DMS 273 treated with DMSO at 0.1 percent for 48 hours (cell line): ENCODE measurements around the gene GRIA4.

Experiments
- DNase-seq: peaks from one replicate; lab custom pipeline; 2025; lab: John Stamatoyannopoulos, UW

Gene GRIA4

DNA sequence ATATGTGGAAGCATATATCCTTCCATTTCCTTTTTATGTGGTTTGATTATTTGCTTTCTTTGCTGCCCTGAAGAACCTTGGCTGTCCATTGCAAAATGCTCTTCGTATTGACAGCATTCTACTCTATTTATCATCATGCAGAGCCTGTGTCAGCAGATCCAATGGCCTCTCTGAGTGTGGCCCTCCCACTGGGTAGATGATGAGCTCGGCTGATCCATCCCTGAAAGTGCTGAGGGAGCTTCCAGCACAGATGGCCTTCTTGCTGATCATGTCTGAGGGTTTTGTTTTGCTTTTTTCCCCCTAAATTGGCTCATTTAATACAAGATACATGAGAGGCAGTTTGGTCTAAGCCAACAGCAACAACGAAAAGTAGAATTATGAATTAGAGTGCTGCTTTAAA is 181.0 kb downstream of the GRIA4 start:
- DNase-seq, result no peak

DNA sequence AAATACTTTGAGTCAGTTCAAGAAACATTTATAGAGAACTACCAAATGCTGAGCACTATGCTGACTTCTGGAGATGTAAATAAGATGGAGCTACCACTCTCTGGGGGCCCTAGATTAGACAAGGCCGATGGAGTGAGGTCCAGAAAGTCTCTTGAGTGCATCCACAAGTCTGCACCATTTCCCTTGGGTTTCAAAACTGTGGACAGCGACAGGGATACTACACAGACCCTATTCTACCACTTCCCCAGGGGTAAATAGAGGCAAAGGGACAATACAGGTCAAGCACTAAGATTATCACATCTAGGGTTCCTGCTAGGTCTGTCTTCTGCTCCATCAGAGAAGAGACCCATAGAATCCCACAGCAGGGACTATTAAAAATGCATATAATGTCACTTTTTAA is 183.2 kb downstream of the GRIA4 start:
- no peak for DNase-seq

DNA sequence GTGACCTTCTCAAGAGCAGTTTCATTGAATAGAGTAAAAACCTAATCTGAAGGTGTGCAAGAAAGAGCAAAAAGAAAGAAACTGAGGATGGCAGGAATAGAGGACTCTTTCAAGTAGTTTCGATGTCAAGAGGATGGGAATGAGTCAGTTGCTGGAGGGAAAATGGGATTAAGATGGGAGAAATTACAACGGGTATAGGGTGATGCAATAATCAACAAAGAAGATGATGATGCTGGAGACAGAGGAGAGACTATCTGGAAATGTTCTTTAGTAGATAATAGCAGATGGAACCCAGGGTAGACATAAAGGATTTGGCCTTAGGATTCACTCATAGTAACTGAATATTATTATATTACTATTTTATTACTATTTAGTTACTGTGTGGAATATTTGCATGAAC is 189.4 kb downstream of the GRIA4 start:
- DNase-seq, result no peak

DNA sequence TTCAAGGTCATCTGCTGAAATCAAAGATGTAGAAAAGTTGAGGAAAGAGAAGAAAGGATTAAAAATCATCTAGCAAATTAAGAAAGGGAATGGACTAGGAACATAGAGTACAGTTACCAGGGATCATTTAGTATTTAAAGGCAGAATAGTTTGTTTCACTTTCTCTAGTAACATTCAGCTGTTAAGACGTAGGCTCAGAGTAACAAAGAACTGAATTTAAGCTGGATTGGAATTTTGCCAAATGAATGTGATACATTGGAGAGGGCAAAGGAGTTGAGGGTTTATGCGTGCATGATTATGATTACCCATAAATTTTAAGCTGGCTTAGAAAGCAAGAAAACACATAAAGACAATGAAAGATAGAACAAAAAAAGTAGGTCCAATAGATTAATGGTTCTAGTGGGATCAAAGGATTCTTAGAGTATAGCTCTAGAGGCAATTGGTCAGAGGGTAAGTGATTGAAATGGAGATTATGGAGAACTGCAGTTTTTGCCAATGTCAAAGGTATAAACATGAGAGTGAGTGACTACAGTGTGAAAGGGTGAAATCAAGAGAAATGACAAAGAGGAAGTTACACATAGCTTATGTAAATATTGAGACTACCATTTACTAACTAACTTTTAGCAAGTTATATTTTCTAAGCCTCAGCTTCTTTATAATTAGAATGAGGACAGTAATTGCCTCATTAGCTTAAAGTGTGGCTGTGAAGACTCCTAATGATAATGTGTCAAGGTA is 190.0 kb downstream of the GRIA4 start:
- no peak for DNase-seq

DNA sequence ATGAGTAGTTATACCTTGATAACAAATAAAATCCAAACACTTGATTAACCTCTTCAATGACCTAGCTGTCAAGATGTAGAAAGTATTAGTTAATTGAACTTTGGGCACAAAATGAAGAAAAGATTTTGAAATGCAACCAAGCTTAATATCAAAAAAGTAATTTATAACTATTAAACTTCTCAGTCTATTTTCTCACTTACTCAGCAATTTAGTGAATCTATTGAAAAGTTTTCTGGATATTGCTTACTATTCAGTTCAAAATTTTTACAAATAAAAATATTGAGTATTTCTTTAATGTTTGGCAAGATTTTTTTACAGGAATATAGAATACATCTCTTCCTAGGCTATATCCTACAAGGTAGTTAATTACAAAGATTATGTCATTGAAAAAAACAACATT is 192.5 kb downstream of the GRIA4 start:
- no peak for DNase-seq

DNA sequence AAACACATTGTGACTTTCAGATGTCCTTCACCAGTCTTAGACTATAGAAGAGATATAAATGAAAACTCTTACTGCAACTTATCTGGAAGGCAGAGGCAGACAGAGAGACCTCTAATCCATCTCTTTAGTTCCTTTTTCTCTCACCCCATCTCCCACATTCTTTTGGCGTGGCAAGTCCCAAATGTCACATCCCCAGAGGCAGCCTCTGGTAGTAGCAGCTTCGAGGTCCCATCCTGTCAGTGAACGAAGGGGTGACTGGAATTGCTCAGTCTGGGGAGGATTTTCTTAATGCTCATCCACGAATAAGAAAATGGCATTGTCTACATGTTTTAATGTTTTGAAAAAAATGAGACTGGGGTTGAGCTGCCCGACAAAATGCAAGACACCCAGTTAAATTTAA is 201.4 kb downstream of the GRIA4 start:
- no peak for DNase-seq

DNA sequence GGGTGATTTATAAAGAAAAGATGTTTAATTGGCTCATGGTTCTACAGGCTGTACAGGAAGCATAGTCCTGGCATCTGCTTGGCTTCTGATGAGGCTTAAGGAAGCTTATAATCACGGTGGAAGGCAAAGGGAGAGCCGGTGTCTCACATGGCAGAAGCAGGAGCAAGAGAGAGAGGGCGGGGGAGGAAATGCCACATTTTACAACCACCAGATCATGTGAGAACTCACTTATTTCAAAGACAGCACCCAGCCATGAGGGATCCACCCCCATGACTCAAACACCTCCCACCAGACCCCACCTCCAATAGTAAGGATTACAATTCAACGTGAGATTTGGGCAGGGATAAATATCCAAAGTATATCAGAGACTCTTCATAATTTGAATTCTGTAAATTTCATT is 211.5 kb downstream of the GRIA4 start:
- DNase-seq, result no peak

DNA sequence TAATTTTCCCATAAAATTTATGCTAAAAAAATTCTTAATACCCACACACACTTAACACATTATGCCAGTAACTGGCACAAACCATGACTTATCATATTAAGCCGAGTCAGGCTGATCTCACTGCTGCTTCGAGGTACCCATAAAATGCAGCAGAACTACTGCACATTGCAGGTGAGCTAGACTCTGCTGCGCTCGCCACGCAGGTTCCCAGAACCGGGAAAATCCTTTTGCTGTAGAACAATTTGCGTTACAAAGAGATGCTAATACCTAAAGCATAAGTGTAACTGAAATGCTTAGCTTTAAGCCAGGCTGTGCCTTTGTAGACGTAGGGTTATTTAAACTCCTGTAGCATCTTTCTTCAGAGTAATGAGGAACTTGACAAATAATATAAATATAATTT is 211.9 kb downstream of the GRIA4 start:
- no peak for DNase-seq

DNA sequence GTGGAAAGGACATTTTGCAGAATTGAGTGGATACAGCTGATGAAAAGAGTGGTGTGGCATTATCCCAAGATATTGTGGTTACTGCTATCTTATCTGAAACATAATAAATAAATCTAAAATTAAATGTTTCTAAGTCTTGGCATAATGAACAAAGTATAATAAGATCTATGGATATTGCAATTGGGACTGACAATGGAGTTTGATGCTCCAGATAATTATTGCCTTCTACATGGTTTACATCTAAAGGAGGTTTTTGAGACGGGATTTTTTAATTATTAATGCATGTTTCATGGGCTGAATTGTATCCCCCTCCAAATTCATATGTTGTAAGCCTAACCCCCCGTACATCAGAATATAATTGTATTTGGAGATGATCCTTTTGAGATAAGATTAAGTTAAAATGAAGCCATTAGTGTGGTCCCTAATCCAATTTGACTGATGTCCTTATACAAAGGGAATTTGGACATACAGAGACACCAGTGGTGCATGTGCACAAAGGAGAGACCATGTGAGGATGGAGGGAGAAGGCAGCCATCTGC is 213.7 kb downstream of the GRIA4 start:
- DNase-seq, result no peak

DNA sequence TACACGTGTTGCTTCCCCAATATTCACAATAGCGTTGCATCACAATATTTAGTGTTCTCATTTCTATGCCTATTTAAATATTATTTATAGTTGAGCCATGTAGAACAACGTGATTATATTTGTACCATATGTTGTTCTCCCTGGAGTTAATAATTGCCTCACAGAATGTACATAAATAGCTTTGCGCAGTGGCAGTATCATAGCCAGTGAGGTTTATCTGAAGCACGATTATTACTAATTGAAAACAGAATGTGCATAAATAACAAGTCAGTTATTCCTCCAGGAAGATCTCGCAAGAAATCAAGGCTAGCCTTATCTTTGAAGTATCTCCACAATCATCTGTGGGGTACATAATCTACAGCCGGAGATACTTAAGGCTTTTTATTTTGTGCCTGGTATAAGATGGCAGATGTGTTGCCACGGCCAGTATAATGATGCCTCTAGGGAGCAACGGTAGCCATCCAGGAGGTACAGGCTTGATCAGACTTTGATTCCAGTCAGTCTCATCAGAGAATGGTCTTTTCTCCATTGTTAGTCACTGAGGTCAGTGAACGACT is 214.7 kb downstream of the GRIA4 start:
- no peak for DNase-seq

DNA sequence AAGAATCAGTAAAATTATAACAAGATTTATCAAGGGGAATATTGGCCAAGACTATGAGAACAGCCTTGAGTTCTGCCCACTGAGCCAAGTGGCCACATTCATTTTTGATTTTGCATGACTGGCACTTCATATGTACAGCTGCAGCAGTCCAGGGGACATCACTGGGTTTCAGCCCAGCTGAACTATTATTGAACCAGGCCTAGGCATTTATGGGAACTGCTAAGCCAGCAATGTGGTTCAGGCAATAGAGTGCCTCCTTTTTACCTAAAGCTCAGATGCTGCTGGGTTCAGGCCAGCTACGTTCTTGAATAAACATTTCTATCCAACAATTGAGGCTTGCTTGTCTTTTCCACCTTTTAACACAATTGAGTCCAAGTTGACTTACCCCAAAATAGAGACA is 215.3 kb downstream of the GRIA4 start:
- no peak for DNase-seq

DNA sequence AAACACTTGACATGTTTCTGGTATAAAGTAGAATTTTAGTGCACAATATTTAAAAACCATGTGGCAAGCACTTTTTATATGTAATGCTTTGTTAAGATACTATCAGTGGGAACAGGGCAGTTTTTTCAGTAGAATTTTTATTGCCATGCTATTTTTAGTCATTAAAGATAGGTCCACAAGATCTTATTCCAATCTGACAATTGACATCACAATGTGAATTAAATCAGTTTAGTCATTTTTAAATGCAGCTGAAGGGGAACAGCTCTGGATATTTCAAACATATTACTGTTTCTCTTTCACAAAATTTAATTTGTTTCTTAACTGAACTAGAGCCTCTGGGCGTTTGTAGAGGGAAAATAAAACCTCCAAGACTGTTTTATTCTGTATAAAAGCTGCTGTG is 218.0 kb downstream of the GRIA4 start:
- no peak for DNase-seq

DNA sequence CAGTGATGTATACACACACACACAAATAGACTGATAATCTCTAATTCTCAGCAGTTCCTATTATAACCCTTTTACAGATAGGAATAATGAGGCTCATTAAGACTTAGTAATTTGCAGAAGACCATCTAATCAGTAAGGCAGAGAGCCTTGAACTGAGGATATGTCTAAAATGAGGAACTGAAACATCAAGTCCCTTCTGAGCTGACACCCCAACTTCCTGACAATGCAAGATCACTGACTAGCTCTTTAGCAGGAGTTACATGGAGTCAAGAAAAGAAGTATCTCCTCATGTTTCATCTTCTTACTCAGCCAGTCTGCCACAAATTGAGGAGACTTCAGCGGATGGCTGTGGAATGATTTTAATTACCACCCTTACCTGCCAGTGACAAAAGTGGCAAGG is 219.2 kb downstream of the GRIA4 start:
- no peak for DNase-seq

DNA sequence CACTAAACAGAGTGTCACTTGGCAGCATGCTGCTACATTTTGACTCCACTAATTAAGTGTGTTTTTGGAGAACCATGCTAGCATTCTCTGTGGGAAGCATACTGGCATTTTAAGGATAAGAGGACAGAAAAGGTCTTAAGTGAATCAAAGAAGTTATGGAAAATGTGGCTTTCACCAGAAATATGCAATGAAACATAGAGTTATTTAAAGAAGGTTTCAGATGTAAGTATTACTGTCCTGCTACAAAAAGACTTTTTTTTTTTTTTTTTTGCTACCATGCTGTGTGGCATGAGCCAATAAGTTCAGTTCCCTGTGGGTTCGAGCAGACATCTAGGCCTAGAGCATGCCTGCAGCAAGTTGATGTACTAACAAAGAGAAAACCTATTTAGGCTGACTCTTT is 224.6 kb downstream of the GRIA4 start:
- no peak for DNase-seq

DNA sequence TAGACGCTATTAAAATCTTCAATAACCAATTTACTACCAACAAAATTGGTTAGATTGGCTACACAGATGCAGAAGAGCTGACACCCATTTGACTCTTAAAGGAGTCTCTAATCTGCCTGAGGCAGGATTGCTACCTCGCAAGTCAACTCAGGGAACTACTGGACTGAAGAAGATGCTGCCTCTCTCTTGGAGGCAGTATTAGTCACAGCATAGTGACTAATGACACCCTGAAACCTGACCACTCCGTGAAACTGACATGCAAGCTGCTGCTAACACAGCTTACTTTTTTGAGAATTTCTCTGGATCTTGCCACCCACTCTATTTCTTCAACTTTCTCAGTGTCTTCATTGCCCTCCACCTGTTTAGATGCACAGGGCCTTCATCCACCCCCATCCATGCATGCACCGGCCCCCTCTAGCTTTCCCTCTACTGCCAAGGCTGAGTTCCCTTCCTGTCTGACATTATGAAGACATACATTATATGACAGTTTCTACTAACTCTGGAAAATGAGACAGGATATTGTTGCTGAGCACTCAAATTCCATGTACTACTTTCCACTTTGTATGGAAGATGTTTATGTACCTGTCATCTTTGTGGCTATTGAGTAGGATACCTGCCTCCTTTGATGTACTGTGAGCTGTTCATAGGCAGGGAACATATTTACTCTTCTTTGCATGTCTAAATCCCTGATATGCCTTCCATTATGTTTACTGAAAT is 229.0 kb downstream of the GRIA4 start:
- DNase-seq, result no peak

DNA sequence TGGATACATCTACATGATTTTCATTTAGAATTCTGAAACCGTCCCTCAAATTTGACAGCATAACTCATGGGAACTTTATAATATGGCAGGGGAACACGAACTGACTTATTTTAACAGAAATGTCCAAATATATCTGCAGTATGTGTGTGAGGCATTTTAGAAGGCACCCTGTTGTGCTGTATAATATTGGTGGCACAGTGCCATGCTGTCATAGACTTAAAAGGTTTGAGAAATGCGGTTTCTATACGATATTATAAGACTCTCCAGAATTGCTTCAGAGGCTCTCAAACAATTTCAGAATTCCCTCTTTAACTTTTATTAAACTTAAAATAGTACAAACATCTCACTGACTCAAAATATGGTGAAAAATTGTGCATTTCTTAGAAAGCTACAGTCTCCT is 230.5 kb downstream of the GRIA4 start:
- no peak for DNase-seq

DNA sequence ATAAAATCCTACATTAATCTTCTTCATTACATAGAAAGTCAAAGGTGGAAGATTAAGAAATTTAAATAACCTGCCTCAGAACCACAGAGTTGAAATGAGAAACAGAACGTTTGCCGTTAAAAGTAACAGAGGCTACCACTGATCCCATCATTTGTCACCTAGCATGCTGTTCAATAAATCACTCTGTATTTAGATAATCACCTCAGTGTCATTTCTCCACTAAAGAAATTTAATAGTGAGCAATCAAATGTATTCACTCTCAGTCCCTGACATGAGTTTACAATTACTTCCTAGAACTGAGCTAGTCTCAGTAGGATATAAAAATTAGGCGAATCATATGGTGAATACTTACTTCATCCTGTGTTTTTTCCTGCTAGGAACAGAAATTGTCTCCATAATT is 242.5 kb downstream of the GRIA4 start:
- no peak for DNase-seq

DNA sequence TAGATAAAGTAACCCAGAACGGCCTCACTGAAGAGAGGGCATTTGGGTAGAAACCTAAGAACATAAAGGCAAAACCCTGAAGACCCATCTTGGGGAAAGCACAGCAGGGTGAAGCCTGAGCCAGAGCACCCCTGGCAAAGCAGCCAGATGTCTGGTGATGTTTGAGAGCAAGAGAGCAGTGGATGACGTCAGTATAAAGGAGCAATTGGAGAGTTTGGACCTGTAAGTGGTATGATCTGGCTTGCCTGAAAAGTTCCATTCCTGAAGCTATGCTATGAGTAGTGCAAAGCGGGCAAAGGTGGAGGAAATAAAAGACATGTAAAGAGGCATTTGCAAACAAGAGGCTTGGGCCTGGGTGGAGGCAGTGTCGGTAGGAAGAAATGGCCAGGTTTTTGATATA is 244.4 kb downstream of the GRIA4 start:
- no peak for DNase-seq

DNA sequence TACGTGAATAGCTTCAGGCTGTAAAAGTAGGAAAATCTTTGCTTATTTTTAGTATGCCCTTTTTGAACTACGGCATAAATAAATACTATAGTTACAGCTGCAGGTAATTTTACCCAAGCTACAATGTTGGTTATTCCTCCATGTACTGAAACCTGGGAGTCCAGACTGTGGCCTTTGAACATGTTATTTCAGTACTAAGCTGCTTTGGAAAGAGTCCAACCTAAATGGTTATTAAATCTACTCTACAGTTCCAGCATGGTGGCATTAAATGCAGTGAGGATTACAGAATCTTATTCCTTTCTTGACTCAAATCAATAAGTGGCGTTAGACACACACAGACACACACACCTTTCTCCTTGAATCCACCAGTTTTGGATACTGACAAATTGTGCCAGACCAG is 247.1 kb downstream of the GRIA4 start:
- no peak for DNase-seq

DNA sequence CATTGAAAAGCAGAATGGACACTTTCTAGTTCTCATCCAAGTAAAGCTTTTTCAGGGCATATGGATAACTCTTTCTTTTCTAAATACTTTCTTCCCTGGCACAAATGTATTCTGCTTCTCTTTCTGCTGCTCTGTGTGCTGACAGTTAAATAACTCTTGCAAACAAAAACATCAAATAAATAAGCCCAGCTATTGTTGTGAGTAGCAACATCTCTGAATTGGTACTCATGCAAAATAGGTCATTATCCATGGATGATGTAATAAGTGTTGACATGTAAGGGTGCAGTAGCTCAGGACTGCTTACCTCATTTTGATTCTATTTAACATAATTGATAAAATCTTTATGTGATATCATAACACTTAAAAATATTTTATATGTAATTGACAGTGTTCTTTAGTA is 247.9 kb downstream of the GRIA4 start:
- DNase-seq, result no peak

DNA sequence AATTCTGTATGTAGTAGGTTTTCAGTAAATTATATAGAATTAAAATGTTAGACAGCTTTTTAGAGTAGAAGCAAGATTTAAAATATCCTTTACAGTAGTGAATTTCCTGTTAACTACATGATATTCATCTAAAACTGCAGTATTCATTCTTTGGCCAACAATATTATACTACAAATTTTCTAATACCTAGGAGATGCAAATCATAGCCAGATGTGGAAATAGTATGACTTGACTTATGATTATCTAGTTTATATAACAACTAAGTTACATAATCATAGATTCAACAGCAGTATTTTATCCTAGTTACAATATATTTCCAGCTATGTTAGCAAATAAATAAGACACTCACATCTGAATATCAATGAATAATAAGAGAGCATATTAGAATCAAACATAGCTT is 249.0 kb downstream of the GRIA4 start:
- no peak for DNase-seq

DNA sequence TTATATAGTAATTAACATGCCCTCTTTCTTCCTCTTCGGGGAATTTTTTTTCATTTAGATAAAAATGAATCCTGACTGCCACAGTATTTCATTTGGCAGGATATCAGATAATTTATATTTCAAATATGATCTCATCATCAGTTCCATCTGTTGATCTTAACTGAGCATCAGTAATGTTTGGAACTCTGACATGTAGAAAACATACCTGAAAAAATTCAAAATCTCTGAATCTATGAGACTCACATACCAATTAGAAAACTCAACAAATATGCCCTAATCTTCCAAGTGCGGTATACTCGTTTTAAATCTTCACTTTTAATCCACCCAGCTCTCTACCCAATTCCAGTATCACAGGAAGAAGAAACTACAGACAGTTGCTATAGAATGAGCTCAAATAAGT is 250.2 kb downstream of the GRIA4 start:
- DNase-seq, result no peak

DNA sequence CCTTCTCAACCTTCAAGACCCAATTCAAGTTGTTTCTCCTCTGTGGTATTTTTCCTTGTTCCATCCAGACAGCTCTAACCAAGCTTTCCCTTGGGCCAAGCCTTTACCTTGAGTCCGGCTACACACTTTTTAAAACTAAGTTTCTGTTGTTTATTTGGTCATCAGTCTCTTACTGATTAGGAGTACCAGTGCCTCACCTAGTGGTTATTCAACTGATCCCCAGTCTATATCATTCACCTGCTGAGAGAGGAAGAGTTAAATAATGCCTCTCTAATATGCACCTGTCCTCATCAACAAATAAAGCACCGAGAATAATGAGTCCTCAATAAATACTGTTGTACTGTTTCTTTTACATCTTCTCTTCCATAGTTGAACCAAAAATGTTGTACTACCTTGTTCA is 251.4 kb downstream of the GRIA4 start:
- DNase-seq, result no peak
